ENCODE data around the gene MRPS14. TPM values are rescaled to one million over a fixed set of nuclear protein-coding genes. Genes with fewer than 3 reads are reported as not detected.

Gene MRPS14
- total and polyA plus RNA-seq, 9 of the 15 experiments (the other 6 are each of a cell fraction or from before 2014, with no cell fraction given), result 38.1 to 231 (median 54.9) TPM

- TF ChIP-seq SNRNP70 (optimal IDR thresholded peaks at IDR 0.05; ENCODE audit: low read depth, low read length) (no peak), GABPA (tag; conservative IDR thresholded peaks at IDR 0.05; ENCODE audit: low read depth) (no peak)
Measured at GRCh38 chr1:174982971-174983689, 40.1 kb downstream of the MRPS14 start (continued).

GRCh38 chr1:174976436-174977108 lies 46.7 kb downstream of the MRPS14 start:
- H3K9me3 ChIP-seq (replicated peaks; ENCODE audit: control insufficient read depth, insufficient read depth, low read depth, low read length), result no peaks in the 10 kb centered on the region
- peak in 2 of 4 experiments; percentile 51 to 62 for DNase-seq (ENCODE audit: extremely low read depth in 1 of 4, low spot score in 3 of 4)
- H3K4me1 ChIP-seq (replicated peaks in 1 of 2; ENCODE audit: control insufficient read depth in 2 of 2, insufficient read depth in 2 of 2, low read length in 2 of 2), result peaks cover 0 to 19% of the 10 kb centered on the region in 2 experiments; a peak in 4 of 5 replicates
- no peak overlapping the region; a peak in 1 of 4 replicates for H3K9ac ChIP-seq (ENCODE audit: insufficient read depth in 1 of 2, low read depth in 2 of 2, low read length in 2 of 2)
- H4K20me1 ChIP-seq (replicated peaks; ENCODE audit: control insufficient read depth, insufficient read depth, low read length), result no peaks in the 10 kb centered on the region
- peaks cover 20% of the 10 kb centered on the region; the same call in 2 of the 3 replicates for H3K36me3 ChIP-seq (ENCODE audit: control insufficient read depth, insufficient read depth, low read length)
- in situ Hi-C loops (cut with MboI) (loop anchor here (25.0 kb wide), 1 partner anchor 714 kb away; no protein-coding TSS in a partner anchor), intact Hi-C loops (cut with micrococcal nuclease) (no loop called here)
- peak; percentile 71 for FAIRE-seq
- ATAC-seq, result peak; percentile 80
- no peaks in the 10 kb centered on the region for H3K9me1 ChIP-seq (ENCODE audit: control insufficient read depth, insufficient read depth, low read length)
- H2AFZ ChIP-seq (ENCODE audit: low read depth, low read length), result no peak overlapping the region
- H3K4me2 ChIP-seq (ENCODE audit: insufficient read depth, low read length), result no peak overlapping the region
- ChIA-PET POLR2A (interaction anchor here (0.5 to 4.0 kb wide), 8 partner anchors 10 to 188 kb away, joined by 3 to 25 read pairs (median 4); partner anchors contain the start of genes CACYBP and MRPS14), CTCF (ENCODE audit: low intra/inter-chr PET ratio) (interaction anchor here (0.6 kb wide), 1 partner anchor 12 kb away, joined by 6 read pairs; no protein-coding TSS in a partner anchor)
- no peaks in the 10 kb centered on the region for H3K27me3 ChIP-seq (ENCODE audit: control insufficient read depth in 2 of 2, insufficient read depth in 2 of 2, low read length in 2 of 2)
- no peak overlapping the region for H3K4me3 ChIP-seq
- WGBS (ENCODE audit: insufficient coverage, low coverage, missing lambda C conversion rate), result 47% methylated on average over 4 of the region's 4 CpGs
- no TSS peak for BruUV-seq (replicated peaks)
- no peaks in the 10 kb centered on the region for H3K79me2 ChIP-seq (ENCODE audit: control insufficient read depth, insufficient read depth, low read length)
- H3K27ac ChIP-seq (ENCODE audit: extremely low read depth, low read depth, low read length), result peak overlapping the region; percentile 2; the same call in 1 of the 3 replicates
- TF ChIP-seq SAP30 (IDR thresholded peaks at IDR 0.05; ENCODE audit: borderline replicate concordance, insufficient read depth, low read depth, low read length, poor library complexity, severe bottlenecking) (no peak), MNT (conservative IDR thresholded peaks at IDR 0.05) (0 out of 4 replicates have a peak, but pooled peaks of 1 of the 2 experiments have one; percentile 11), MEIS2 (IDR thresholded peaks at IDR 0.05; ENCODE audit: partially characterized antibody) (peak; percentile 26), JUND (IDR thresholded peaks at IDR 0.05; ENCODE audit: borderline replicate concordance, low read depth, low read length) (peak; percentile 86), JUND (tag; IDR thresholded peaks at IDR 0.05; ENCODE audit: borderline replicate concordance, low read depth, low read length) (peak; percentile 75; the same call in 1 of the 3 replicates), ATF3 (IDR thresholded peaks at IDR 0.05) (peak; percentile 85), ATF3 (CRISPR knock-in tag; conservative IDR thresholded peaks at IDR 0.05) (no peak), ZNF592 (IDR thresholded peaks at IDR 0.05) (peak; percentile 18; the same call in 1 of the 2 replicates)

Measured in K562 (cell line).